HG03432 (cell line): ENCODE measurements around the gene CPEB2.

Experiments used
- ATAC-seq: cut with Tn5 transposase; IDR thresholded peaks from one replicate; pipeline ENCODE4 v1.9.1; 2021; ENCODE audit warnings: mild to moderate bottlenecking, moderate library complexity; ENCODE audit not compliant: unreplicated experiment

Gene CPEB2

DNA sequence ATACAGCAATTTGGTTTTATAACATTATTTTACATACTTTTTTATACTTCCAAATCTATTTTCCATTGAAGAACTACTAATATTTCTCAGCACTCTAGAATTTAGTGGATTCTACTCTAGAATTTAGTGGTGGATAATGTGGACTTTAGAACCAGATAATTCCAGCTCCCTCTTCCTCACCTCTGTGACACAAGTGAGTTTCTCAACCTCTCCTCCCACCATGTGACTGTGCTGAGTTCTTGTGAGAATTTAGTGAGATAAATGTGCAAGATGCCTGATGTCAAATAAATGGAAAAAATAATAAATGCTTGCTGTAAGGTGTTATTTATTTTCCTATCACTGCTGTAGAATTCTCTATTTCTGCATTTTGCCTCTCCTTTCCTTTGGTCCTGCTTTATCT is 107.3 kb downstream of the CPEB2 start:
- no peak for ATAC-seq

DNA sequence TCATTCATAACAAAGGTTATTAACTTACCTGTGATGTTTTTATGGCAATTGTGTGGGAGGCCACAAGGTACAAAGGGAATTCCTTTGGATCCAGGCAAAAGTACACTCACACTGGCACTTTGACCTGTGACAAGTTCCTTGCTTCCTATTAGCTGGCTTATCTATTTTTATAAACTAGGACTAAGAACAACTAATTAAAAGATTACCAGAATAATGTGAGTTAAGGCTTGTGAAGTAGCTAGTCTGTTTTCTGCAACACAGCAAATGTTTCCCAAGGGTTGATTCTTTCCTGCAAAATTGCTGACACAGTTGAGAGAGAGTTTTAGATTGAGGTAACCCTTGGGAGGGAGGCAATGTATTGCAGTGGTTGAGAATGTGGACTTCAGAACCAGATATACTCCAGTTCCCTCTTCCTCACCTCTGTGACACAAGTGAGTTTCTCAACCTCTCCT is 107.9 kb downstream of the CPEB2 start:
- ATAC-seq = no peak

DNA sequence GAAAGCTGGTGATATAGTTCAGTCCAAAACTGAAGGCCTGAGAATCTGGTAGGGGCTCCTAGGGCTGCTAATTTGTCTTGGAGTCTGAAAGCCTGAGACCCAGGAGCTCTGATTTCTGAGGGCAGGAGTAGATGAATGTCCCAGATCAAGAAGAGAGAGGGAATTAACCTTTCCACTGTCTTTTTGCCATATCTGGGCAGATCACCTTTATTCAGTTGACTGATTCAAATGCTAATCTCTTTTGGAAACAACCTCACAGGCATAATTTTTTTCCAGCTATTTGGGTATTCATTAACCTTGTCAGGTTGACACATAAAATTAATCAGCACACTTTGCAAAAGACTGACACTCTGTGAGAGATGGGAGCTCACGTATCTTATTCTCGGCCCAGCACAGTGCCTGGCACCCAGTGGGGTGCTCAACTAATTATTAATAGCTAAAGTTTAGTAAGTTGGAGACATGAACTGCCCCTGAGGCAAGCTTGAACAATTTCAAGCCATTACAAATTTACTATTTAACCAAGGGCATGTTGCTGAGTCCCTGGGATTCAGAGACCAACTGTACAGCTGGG is 114.3 kb downstream of the CPEB2 start:
- no peak for ATAC-seq

DNA sequence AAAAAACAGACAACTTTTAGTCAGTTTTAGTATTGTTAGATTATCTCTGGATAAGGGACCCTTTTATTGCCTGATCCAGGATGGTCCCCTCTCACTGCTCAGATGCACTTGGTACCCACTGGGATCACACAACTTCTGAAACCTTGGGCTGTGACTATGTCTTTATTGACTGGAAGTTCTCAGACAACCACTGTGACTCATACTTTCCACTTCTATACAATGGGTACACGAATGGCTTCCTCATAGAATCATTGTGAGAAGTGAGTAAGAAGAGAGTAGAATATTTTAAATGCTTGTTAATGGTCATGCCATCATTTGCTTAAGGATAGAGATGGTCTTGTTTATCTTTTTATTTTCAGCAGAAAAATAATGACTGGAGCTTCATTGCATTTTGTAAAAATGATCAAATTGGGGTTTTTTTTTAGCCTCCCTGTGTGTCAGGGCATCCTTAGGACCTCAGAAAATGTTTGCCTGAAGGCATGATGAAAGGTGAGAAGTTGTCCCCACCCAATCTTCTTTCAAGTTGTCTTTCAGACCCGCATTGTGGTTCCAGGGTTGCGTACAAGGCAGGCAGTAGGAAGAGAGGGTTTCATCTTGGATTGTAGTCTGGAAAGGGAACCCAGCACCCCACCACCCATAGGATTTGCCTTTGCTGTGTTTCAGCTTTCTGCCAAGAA is 115.1 kb downstream of the CPEB2 start:
- no peak for ATAC-seq

DNA sequence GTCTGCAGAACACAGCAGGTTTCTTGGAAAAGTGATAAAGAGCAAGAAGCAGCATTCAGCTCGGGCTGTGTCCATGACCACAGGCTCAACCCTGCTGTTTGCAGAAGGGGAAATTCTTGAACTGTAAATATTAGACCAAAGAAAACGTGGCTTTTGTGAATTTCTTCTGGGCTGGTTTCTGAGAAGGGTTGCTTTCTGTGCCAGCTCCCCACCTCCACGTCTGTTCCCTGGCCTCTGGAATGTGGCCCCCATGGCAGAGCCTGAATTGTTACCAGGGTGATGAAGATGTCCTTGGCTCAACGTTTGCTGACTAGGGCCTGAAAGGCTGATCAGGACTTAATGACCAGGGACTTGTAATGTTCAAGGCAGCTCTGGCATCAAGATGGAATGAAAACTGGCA is 116.0 kb downstream of the CPEB2 start:
- ATAC-seq = no peak
